GM11168 (cell line): ENCODE measurements around the gene LGALS14.
"Not testable (repeated sequence)": the region's sequence is repeated elsewhere in the genome, so short reads cannot be mapped to it uniquely, and the experiment has no call there.

Source experiments
- in situ Hi-C: fragments of 300-500 bp; cut with MboI; formaldehyde crosslinking; loops from one replicate; pipeline ENCODE4 v1.12.0; 2022; ENCODE audit warnings: low sequenced_read_pairs; ENCODE audit not compliant: unreplicated experiment

LGALS14 gene

DNA sequence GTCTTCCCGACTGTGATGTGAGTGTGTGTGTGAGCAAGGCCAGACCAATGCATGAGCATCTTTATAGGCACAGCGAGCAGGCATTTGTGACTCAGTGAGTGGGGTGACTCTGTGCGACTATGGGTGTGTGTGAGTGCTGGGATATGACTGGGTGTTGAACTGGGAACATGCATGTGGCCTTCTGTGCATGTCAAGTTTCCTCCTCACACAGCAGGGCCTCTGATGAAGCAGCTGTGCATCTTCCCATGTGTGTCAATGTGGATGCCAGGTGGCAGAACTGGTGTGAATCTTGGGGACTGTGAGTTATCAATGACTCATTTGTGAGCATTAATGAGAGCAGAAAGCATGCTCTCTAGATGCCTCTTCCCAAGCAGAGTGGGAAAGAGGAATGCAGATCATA is 12.1 kb upstream of the LGALS14 start:
- in situ Hi-C loops = no loop called here

- in situ Hi-C loops = no loop called here
These were observed 11.5 kb upstream of the LGALS14 start for GRCh38 chr19:39692822-39693221.

GRCh38 chr19:39695759-39696158 is 8.5 kb upstream of the LGALS14 start:
- in situ Hi-C loops = no loop called here

DNA sequence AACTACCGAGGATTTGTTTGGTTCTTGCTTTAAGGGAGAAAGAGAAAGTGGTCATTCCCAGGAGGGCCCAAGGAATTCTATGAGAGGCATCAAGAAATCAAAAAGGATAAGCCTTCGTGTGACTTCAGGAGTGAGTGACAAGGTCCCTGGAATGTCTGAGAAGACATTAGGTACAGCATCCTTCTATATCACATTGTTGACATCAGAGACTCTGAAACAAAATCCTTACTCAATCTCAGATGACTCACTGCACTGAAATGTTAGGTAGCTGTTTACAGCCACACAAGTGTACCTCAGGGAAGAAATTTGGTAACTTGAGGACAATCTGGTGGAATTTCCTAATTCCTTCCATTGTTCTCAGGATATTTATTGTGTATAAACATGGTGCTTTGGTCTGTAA is 7.9 kb upstream of the LGALS14 start:
- in situ Hi-C loops = no loop called here

DNA sequence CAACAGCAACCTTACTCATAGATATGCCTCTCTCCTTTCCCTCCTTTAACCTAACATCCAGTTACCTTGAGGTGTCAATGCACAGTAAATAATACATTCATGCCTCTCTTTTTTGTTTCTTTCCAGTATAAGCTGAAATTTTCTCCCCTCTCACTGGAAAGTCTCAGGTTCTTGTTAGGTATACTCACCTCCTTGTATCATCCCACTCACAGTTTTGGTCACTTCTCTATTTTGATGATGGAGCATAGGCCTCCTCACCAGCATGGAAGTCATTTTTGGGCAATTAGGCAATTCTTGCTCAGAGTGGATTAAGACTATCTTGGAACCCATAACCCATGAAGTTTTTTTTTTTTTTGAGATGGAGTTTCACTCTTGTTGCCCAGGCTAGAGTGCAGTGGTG is 5.7 kb upstream of the LGALS14 start:
- in situ Hi-C loops = no loop called here

DNA sequence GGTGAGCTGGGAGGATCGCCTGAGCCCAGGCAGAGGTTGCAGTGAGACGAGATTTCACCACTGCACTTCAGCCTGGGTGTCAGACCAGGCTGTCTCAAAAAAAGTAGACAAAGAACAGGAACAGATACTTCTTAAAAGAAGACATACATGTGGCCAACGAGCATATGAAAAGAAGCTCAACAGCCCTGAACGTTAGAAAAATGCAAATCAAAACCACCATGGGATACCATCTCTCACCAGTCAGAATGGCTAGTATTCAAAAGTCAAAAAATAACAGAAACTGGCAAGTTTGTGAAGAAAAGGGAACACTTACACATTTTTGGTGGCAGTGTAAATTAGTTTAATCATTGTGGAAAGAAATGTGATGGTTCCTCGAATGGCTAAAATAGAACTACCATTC is 3.0 kb upstream of the LGALS14 start:
- in situ Hi-C loops = no loop called here

GRCh38 chr19:39705578-39706188 is 1.4 kb downstream of the LGALS14 start:
- in situ Hi-C loops = no loop called here

DNA sequence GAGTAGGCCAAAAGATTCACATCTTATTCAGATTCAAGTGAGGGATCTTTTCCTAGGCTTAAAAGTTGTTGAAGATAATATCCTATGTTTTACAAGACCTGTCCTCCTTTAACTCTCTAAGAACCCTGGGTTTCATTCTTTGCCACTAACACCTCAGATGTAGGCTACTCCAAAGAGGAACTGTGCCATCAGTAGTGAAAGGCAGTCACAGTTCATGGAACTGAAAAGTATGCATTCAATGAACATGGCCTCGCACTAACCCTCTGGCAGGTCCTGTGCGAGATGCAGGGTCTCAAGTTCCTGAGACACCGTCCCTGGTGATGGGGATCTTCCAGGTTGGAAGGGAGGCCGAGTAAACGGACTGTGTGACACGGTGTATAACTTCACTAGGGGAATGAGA is 4.3 kb downstream of the LGALS14 start:
- in situ Hi-C loops = no loop called here

DNA sequence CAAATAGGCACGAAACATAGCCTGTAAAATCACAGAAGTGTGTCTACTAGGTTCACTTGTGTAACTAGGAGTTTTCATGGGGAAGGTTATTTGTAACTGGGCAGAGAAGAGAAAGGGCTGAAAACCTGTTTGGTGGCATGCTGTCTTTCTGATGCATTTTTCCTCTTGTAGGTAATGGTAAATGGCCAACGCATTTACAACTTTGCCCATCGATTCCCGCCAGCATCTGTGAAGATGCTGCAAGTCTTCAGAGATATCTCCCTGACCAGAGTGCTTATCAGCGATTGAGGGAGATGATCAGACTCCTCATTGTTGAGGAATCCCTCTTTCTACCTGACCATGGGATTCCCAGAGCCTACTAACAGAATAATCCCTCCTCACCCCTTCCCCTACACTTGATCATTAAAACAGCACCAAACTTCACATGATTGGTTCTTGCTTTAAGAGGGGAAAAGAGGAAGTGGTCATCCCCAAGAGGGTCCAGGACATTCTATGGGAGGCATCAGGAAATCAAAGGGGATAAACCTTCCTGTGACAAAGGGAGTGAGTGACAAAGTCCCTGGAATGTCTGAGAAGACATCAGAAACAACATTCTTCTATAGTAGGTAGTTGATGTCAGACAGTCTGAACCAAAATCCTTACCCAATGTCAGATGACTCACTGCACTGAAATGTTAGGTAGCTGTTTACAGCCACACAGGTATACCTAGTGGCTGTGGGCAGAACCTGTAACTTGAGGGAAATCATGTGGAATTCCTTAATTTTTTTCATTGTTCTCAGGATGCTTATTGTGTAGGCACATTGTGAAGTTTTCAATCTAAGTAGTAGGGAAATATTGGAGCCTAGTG is 5.0 kb downstream of the LGALS14 start:
- in situ Hi-C loops = no loop called here

DNA sequence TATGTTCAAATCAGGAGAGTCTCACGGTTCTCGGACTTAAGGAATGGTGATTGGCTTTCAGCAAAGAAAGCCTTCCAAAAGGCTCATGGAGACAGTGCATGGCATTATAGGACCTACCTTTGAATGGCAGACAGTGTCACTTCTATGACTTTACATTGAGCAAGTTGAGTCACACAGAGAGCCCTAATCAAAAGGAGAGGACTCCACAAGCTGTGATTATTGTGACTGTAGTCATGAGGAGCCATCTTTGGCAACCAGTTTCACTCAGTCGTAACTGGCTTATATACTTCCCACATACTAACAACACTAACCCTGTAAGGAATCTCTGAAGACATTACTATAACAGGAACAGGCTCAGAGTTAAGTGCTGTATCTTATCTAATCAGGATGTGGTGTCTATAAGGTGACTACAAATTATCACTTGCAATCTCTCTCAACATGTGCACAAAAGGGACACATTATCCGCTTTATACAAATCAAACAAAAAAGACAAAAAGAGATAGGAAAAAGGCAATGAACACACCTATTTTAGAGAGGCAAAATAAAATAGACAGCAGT is 6.1 kb downstream of the LGALS14 start:
- in situ Hi-C loops = no loop called here

DNA sequence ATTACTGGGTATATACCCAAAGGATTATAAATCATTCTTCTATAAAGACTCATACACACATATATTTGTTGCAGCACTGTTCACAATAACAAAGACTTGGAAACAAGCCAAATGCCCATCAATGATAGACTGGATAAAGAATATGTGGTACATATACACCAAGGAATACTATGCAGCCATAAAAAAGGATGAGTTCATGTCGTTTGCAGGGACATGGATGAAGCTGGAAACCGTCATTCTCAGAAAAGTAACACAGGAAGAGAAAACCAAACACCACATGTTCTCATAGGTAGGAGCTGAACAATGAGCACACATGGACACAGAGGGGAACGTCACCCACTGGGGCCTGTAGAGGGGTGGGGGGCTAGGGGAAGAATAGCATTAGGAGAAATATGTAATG is 15.9 kb downstream of the LGALS14 start:
- in situ Hi-C loops = not testable (repeated sequence)

DNA sequence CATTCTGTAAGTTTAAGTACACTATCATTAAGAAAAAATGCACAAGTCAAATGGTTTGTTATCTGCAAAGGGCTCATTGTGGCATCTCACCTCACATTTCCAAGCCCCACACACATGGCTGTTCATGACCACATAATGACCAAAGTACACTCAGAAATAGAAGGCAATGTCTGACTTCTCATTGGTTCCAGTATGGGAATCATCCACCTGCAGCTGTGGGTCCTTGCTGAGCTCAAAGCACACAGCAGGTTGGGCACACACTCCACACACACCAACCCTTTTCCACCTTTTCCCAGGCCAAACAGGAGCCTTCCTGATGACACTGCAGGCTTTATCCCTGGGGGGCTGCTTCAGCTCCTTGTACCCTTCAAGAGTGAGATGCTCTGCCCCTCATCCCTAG is 21.7 kb downstream of the LGALS14 start:
- in situ Hi-C loops = no loop called here

DNA sequence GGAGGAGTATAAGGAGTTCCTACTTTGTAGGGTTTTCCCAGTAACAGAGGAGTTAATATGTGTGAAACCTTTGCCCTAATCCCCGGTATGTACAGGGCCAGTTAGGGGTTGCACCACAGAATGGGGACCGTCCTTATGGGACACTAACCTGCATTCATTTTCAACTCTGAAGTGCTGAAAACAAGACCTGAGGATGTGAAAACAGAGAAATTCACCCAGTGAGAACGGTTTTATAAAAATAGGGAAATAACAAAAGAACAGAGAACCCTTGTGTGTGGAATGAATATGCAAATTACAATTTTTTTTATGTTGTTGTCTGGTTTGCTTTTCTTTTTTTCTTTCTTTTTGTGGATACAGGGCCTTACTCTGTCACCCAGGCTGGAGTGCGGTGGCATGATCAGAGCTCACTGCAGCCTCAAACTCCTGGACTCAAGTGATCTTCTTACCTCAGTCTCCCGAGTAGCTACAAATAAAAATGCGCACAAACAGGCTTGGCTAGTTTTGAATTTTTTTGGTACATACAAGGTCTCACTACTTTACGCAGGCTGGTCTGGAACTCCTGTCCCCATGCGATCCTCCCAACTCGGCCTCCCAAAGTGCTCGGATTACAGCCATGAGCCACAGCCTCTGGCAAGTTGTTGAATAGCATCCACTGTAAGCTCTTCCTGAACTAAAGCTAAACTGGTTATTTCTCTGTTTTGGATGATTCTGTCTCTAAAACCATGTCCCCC is 23.0 kb downstream of the LGALS14 start:
- in situ Hi-C loops = no loop called here

DNA sequence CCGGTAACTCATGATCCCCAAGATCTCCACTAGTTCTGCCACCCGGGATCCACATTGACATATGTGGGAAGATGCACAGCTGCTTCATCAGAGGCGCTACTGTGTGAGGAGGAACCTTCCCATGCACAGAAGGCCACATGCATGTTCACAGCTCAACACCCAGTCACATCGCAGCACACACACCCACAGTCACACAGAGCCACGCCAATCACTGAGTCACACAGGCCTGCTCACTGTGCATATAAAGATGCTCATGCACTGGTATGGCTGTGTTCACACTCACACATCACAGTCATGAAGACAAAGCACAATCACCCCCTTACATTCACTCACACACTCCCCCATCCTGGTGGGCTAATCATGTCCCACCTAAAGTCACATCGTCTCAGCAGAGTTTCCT is 23.8 kb downstream of the LGALS14 start:
- in situ Hi-C loops = no loop called here

DNA sequence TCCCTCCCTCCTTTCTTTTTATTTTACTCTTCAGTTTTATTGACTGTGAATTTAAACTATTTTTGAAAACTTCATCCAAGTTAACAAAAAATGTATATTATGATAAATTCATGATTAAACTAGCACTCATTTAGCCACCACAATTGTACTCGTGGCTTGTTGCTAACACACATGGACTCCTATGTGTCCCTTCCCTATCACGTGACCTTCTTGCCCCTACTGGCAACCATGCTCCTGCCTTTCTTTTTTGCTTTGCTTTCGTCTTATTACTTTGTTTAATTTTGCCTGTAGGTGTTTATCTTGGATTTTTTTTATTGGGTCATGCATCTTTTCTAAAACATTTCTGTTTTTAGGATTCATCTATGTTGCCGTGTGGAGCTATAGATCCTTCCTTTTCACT is 25.3 kb downstream of the LGALS14 start:
- in situ Hi-C loops = no loop called here

- in situ Hi-C loops = no loop called here
These were observed 27.4 kb downstream of the LGALS14 start for GRCh38 chr19:39731685-39732084.

- in situ Hi-C loops = no loop called here
These were observed 29.6 kb downstream of the LGALS14 start for GRCh38 chr19:39733841-39734240.

- in situ Hi-C loops = no loop called here
These were observed 31.4 kb downstream of the LGALS14 start for GRCh38 chr19:39735688-39736087.

DNA sequence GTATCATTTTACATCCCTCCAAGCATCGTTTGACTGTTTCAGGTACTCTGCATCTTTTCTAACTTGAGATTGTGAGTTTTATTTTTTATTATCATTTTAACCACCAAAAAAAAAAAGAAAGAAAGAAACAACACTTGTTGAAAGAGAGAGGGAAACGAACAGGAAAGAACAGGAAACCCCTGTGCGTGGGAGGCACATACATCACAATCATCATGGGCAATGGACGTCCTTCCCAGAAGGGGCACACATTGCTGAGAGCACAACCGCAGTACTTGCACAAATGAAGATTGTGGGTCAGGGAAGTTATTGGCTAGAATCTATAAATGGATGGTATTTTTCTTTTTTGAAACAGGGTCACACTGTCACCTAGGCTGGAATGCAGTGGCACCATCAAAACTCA is 31.8 kb downstream of the LGALS14 start:
- in situ Hi-C loops = no loop called here

GRCh38 chr19:39737351-39737750 is 33.1 kb downstream of the LGALS14 start:
- in situ Hi-C loops = no loop called here

GRCh38 chr19:39737891-39738290 is 33.6 kb downstream of the LGALS14 start, which contains the start of gene CLC:
TSS of gene CLC (minus strand) at chr19:39738029. CDS start at chr19:39737952, 77 bp downstream.
- in situ Hi-C loops = no loop called here
